CD4-positive, alpha-beta T cell (primary cell): ENCODE results near the gene IPCEF1. TPM values are rescaled to one million over a fixed set of nuclear protein-coding genes. Genes with fewer than 3 reads are reported as not detected.
A peak's percentile ranks its signal among the peaks of the same experiment; 100 is the strongest.

Experiments used
- ATAC-seq: fragments of 200-7000 bp; cut with Tn5 transposase; one replicate; pipeline ENCODE4 v1.10.0; 2022; ENCODE audit warnings: mild to moderate bottlenecking; ENCODE audit not compliant: poor library complexity
- CTCF ChIA-PET: fragments of 350-600 bp; sonication (Branson Sonifier 250); formaldehyde crosslinking; loops from one replicate; lab custom pipeline; 2021; ENCODE audit warnings: antibody characterized with exemption, inconsistent platforms; lab: Charles Lee
- POLR2A ChIA-PET: fragments of 350-600 bp; sonication (Branson Sonifier 250); formaldehyde crosslinking; loops from one replicate; lab custom pipeline; 2021; ENCODE audit warnings: antibody characterized with exemption, inconsistent platforms; lab: Charles Lee
- DNase-seq, 14 experiments: peaks; one replicate each; pipeline ENCODE4 v3.0.0-alpha.2; 2013 to 2020; ENCODE audit warnings: mixed read lengths in 2 of 14
- H3K27ac ChIP-seq, 2 donors: one replicate each; pipeline versions ENCODE4 v1.5.1 to v1.7.0; 2013; ENCODE audit warnings: low read length in 2 of 2, low read depth in 1 of 2, mild to moderate bottlenecking in 1 of 2
- H3K27me3 ChIP-seq, 2 experiments: 1 replicate in 1 of 2; 2 replicates in 1 of 2; pipeline versions ENCODE4 v1.6.1 to v1.7.0; 2013; ENCODE audit warnings: low read length in 2 of 2, control low read depth in 1 of 2, mild to moderate bottlenecking in 1 of 2, moderate library complexity in 1 of 2; ENCODE audit not compliant: insufficient read depth in 2 of 2, control insufficient read depth in 1 of 2
- H3K36me3 ChIP-seq: one replicate; pipeline ENCODE4 v1.6.1; 2013; ENCODE audit warnings: low read length, control low read depth; ENCODE audit not compliant: insufficient read depth
- H3K4me1 ChIP-seq: one replicate; pipeline ENCODE4 v1.6.1; 2013; ENCODE audit warnings: low read length, control low read depth; ENCODE audit not compliant: insufficient read depth
- H3K4me3 ChIP-seq: one replicate; pipeline ENCODE4 v1.5.1; 2013; ENCODE audit warnings: mild to moderate bottlenecking, low read length, moderate library complexity
- H3K9me3 ChIP-seq, 2 experiments: 1 replicate in 1 of 2; 2 replicates in 1 of 2; pipeline versions ENCODE4 v1.6.1 to v1.7.0; 2013; ENCODE audit warnings: low read length in 2 of 2, mild to moderate bottlenecking in 2 of 2, control low read depth in 1 of 2, moderate library complexity in 1 of 2; ENCODE audit not compliant: control insufficient read depth in 1 of 2, insufficient read depth in 1 of 2
- H3K27ac Mint-ChIP-seq: one replicate; pipeline ENCODE4 v1.8.0; 2020; ENCODE audit warnings: mixed read lengths
- H3K27me3 Mint-ChIP-seq: one replicate; pipeline ENCODE4 v1.8.0; 2021; ENCODE audit warnings: mixed read lengths
- H3K36me3 Mint-ChIP-seq: one replicate; pipeline ENCODE4 v1.8.0; 2021; ENCODE audit warnings: low read depth, mixed read lengths
- H3K4me1 Mint-ChIP-seq: one replicate; pipeline ENCODE4 v1.8.0; 2021; ENCODE audit warnings: low read depth, mixed read lengths
- H3K4me3 Mint-ChIP-seq: one replicate; pipeline ENCODE4 v1.8.0; 2020; ENCODE audit warnings: mild to moderate bottlenecking, mixed read lengths
- H3K9me3 Mint-ChIP-seq: one replicate; pipeline ENCODE4 v1.8.0; 2020; ENCODE audit warnings: mixed read lengths
- CTCF ChIP-seq: fragments of 200-600 bp; IDR thresholded peaks from one replicate; pipeline ENCODE4 v1.8.0; 2022; ENCODE audit warnings: antibody characterized with exemption, mild to moderate bottlenecking
- intact Hi-C, 2 experiments: fragments of 100-400 bp; cut with DNase I in 1 of 2; cut with micrococcal nuclease in 1 of 2; formaldehyde crosslinking; loops; one replicate each; pipeline versions ENCODE4 v1.15.1 to v1.9.0; 2023 to 2025; cut with DNase I, micrococcal nuclease
- total RNA-seq, 174 experiments: library from RNA in 2 of 174; stranded (reverse) in 2 of 174; gene quantifications; one replicate each; pipeline ENCODE4 v1.2.3 and lab custom pipeline; 2021 to 2026

Gene IPCEF1
- total RNA-seq, 2 experiments from 2014 or later = 92.4 to 96.8 TPM

GRCh38 chr6:154223296-154223695 is 133.3 kb downstream of the IPCEF1 start:
- H3K9me3 Mint-ChIP-seq = no peaks in the 10 kb centered on the region
- intact Hi-C loops = no loop called here
- Histone ChIP-seq H3K4me1 (peaks cover 31% of the 10 kb centered on the region), H3K9me3 (no peaks in the 10 kb centered on the region), H3K27ac (no peak overlapping the region), H3K36me3 (peaks cover 51% of the 10 kb centered on the region), H3K4me3 (no peak overlapping the region), H3K27me3 (no peaks in the 10 kb centered on the region)
- ATAC-seq = no peak
- ChIA-PET POLR2A (interaction anchor here (0.9 to 3.5 kb wide), 6 partner anchors 10 to 54 kb away, joined by 3 to 15 read pairs (median 9); no protein-coding TSS in a partner anchor), CTCF (interaction anchor here (1.2 to 1.5 kb wide), 3 partner anchors 9 to 57 kb away, joined by 3 to 4 read pairs (median 3); no protein-coding TSS in a partner anchor)
- peaks cover 78% of the 10 kb centered on the region for H3K36me3 Mint-ChIP-seq
- H3K4me1 Mint-ChIP-seq = peaks cover 81% of the 10 kb centered on the region
- H3K4me3 Mint-ChIP-seq = peak overlapping the region; percentile 12
- TF ChIP-seq CTCF = no peak
- DNase-seq = no peak
- no peaks in the 10 kb centered on the region for H3K27me3 Mint-ChIP-seq
- peak overlapping the region; percentile 21 for H3K27ac Mint-ChIP-seq

GRCh38 chr6:154222716-154223115 is 133.9 kb downstream of the IPCEF1 start:
- H3K27me3 ChIP-seq = no peaks in the 10 kb centered on the region
- H3K27ac ChIP-seq = no peak overlapping the region
- Mint-ChIP-seq H3K4me3 (no peak overlapping the region), H3K27ac (peak overlapping the region; percentile 21), H3K36me3 (peaks cover 78% of the 10 kb centered on the region), H3K27me3 (no peaks in the 10 kb centered on the region), H3K9me3 (no peaks in the 10 kb centered on the region), H3K4me1 (peaks cover 81% of the 10 kb centered on the region)
- ATAC-seq (no peak), DNase-seq (no peak)
- CTCF ChIA-PET = interaction anchor here (0.8 to 1.2 kb wide), 3 partner anchors 15 to 58 kb away, joined by 3 read pairs; no protein-coding TSS in a partner anchor
- no peaks in the 10 kb centered on the region for H3K9me3 ChIP-seq
- peaks cover 33% of the 10 kb centered on the region for H3K4me1 ChIP-seq
- H3K4me3 ChIP-seq = no peak overlapping the region
- no peak for TF ChIP-seq CTCF
- H3K36me3 ChIP-seq = peaks cover 51% of the 10 kb centered on the region
- intact Hi-C loops = no loop called here
- POLR2A ChIA-PET = interaction anchor here (1.3 to 3.5 kb wide), 4 partner anchors 10 to 24 kb away, joined by 5 to 15 read pairs (median 14); no protein-coding TSS in a partner anchor

- H3K36me3 ChIP-seq = peaks cover 56% of the 10 kb centered on the region
- CTCF ChIA-PET = interaction anchor here (1.1 kb wide), 1 partner anchor 55 kb away, joined by 3 read pairs; no protein-coding TSS in a partner anchor
- Mint-ChIP-seq H3K4me1 (peaks cover 74% of the 10 kb centered on the region), H3K36me3 (peaks cover 94% of the 10 kb centered on the region), H3K27ac (peak overlapping the region; percentile 74), H3K9me3 (no peaks in the 10 kb centered on the region), H3K27me3 (no peaks in the 10 kb centered on the region), H3K4me3 (peak overlapping the region; percentile 62)
- H3K4me1 ChIP-seq = peaks cover 27% of the 10 kb centered on the region
- no peaks in the 10 kb centered on the region for H3K27me3 ChIP-seq
- no peaks in the 10 kb centered on the region for H3K9me3 ChIP-seq
- ATAC-seq = no peak
- POLR2A ChIA-PET = interaction anchor here (0.9 to 1.7 kb wide), 5 partner anchors 11 to 62 kb away, joined by 3 to 11 read pairs (median 4); no protein-coding TSS in a partner anchor
- no peak for TF ChIP-seq CTCF
- H3K27ac ChIP-seq = peak overlapping the region in 1 of 2 donors; percentile 39
- no peak for DNase-seq
- intact Hi-C loops = loop anchor here in 1 of 2 experiments (5.0 kb wide), 2 partner anchors 33 to 58 kb away; no protein-coding TSS in a partner anchor
- H3K4me3 ChIP-seq = no peak overlapping the region
These were observed 137.4 kb downstream of the IPCEF1 start for GRCh38 chr6:154219250-154219649.
